Measurements from ENCODE around the gene USF1. TPM values are rescaled to one million over a fixed set of nuclear protein-coding genes. Genes with fewer than 3 reads are reported as not detected.

The USF1 gene
- total and polyA plus RNA-seq, 9 of the 15 experiments (the other 6 are each of a cell fraction or from before 2014, with no cell fraction given), result 7.4 to 60.2 (median 54.2) TPM

GRCh38 chr1:161020509-161021164 is 25.1 kb downstream of the USF1 start, which contains the start of gene F11R (continued):
- peak; percentile 6; the same call in 1 of the 2 replicates for TF ChIP-seq ZNF589 (CRISPR knock-in tag; IDR thresholded peaks at IDR 0.05; ENCODE audit: low read depth)
- peak; percentile 72 for TF ChIP-seq HMGN3 (IDR thresholded peaks at IDR 0.05; ENCODE audit: borderline replicate concordance, extremely low read depth, insufficient read length, low read depth, low read length)
- TF ChIP-seq ZBTB7A (IDR thresholded peaks at IDR 0.05; ENCODE audit: borderline replicate concordance, control insufficient read depth, low read depth, low read length), result peak; percentile 82
- TF ChIP-seq CGGBP1 (CRISPR knock-in tag; IDR thresholded peaks at IDR 0.05), result no peak
- TF ChIP-seq THRB (CRISPR knock-in tag; conservative IDR thresholded peaks at IDR 0.05), result no peak
- no peak for TF ChIP-seq ZFP1 (CRISPR knock-in tag; IDR thresholded peaks at IDR 0.05)
- TF ChIP-seq ZNF274 (IDR thresholded peaks at IDR 0.05; ENCODE audit: borderline replicate concordance, low read depth, low read length), result no peak
- TF ChIP-seq CTCF (IDR thresholded peaks at IDR 0.05 in 2 of 3, conservative IDR thresholded peaks at IDR 0.05 in 1 of 3; ENCODE audit: insufficient read depth in 2 of 3, low read depth in 1 of 3, low read length in 3 of 3), result peak; percentile 51 to 60 (median 52)
- peak; percentile 73 for TF ChIP-seq NFIC (IDR thresholded peaks at IDR 0.05)
- no peak for TF ChIP-seq ZNF764 (CRISPR knock-in tag; IDR thresholded peaks at IDR 0.05; ENCODE audit: low read depth)
- TF ChIP-seq MTA2 (IDR thresholded peaks at IDR 0.05; ENCODE audit: low read depth), result peak; percentile 68
- TF ChIP-seq CBFB (CRISPR knock-in tag; IDR thresholded peaks at IDR 0.05), result peak; percentile 95
- peak; percentile 93 for TF ChIP-seq MEIS2 (IDR thresholded peaks at IDR 0.05; ENCODE audit: partially characterized antibody)
- no peak for TF ChIP-seq ZNF57 (CRISPR knock-in tag; IDR thresholded peaks at IDR 0.05)
- peak in 1 of 2 experiments; percentile 76; a peak in 1 of 4 replicates for TF ChIP-seq TEAD1 (CRISPR knock-in tag; IDR thresholded peaks at IDR 0.05)
- no peak for TF ChIP-seq HDAC6 (IDR thresholded peaks at IDR 0.05; ENCODE audit: low read depth, low read length)
- TF ChIP-seq DACH1 (IDR thresholded peaks at IDR 0.05; ENCODE audit: partially characterized antibody), result peak; percentile 96
- no peak for TF ChIP-seq RFX7 (CRISPR knock-in tag; IDR thresholded peaks at IDR 0.05)
- no peak for TF ChIP-seq ZNF766 (CRISPR knock-in tag; conservative IDR thresholded peaks at IDR 0.05)
- no peak for TF ChIP-seq PPARD (CRISPR knock-in tag; IDR thresholded peaks at IDR 0.05)
- no peak for TF ChIP-seq PTBP1 (IDR thresholded peaks at IDR 0.05; ENCODE audit: low read depth, low read length)
- peak; percentile 84 for TF ChIP-seq DPF2 (IDR thresholded peaks at IDR 0.05)
- TF ChIP-seq, protein P1, sequence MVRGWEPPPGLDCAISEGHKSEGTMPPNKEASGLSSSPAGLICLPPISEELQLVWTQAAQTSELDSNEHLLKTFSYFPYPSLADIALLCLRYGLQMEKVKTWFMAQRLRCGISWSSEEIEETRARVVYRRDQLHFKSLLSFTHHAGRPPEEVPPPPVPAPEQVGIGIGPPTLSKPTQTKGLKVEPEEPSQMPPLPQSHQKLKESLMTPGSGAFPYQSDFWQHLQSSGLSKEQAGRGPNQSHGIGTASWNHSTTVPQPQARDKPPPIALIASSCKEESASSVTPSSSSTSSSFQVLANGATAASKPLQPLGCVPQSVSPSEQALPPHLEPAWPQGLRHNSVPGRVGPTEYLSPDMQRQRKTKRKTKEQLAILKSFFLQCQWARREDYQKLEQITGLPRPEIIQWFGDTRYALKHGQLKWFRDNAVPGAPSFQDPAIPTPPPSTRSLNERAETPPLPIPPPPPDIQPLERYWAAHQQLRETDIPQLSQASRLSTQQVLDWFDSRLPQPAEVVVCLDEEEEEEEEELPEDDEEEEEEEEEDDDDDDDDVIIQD (CRISPR knock-in tag; IDR thresholded peaks at IDR 0.05), result no peak
- 0 out of 2 replicates have a peak, but pooled peaks have one; percentile 16 for TF ChIP-seq ZNF232 (CRISPR knock-in tag; IDR thresholded peaks at IDR 0.05)
- no peak for TF ChIP-seq HOXB6 (CRISPR knock-in tag; IDR thresholded peaks at IDR 0.05; ENCODE audit: borderline replicate concordance)
